Glomerular endothelial cell (primary cell): ENCODE data around the gene NFE2. TPM values are rescaled to one million over a fixed set of nuclear protein-coding genes. Genes with fewer than 3 reads are reported as not detected.
"Not testable (repeated sequence)": the region's sequence is repeated elsewhere in the genome, so short reads cannot be mapped to it uniquely, and the experiment has no call there.

Source experiments
- DNase-seq: peaks from one replicate; pipeline ENCODE4 v3.0.0-alpha.2; 2011; ENCODE audit warnings: low read depth, low spot score; ENCODE audit errors: extremely low read depth
- total RNA-seq: library from RNA; depleted of rRNA; stranded (reverse); fragments of >200 nt; gene quantifications from 2 replicates; pipeline ENCODE4 v1.2.3, GENCODE V29; 2015

Gene NFE2
- total RNA-seq, 1 donor from 2014 or later: not detected

GRCh38 chr12:54284070-54284780 is 16.6 kb downstream of the NFE2 start:
- not testable (repeated sequence) for DNase-seq

- no peak for DNase-seq
Observed at GRCh38 chr12:54282949-54283593, 17.7 kb downstream of the NFE2 start.

- DNase-seq: not testable (repeated sequence)
Observed at GRCh38 chr12:54281694-54282093, 19.1 kb downstream of the NFE2 start.

GRCh38 chr12:54281261-54281638 is 19.6 kb downstream of the NFE2 start:
- DNase-seq: not testable (repeated sequence)

GRCh38 chr12:54280468-54281260 is 20.2 kb downstream of the NFE2 start, which contains the start of gene HNRNPA1:
Gene HNRNPA1 (plus strand): TSS chr12:54280726. CDS start chr12:54280808, 82 bp downstream.
- peak; percentile 100 for DNase-seq

GRCh38 chr12:54279632-54280467 is 21.0 kb downstream of the NFE2 start, which contains the start of gene CBX5:
Gene CBX5 (minus strand): TSS chr12:54280122. CDS start chr12:54257650, 22,472 bp downstream.
- peak; percentile 98 for DNase-seq

- DNase-seq: no peak
Observed at GRCh38 chr12:54279227-54279631, 21.6 kb downstream of the NFE2 start.

- no peak for DNase-seq
Observed at GRCh38 chr12:54277823-54278276, 23.0 kb downstream of the NFE2 start.

- no peak for DNase-seq
Observed at GRCh38 chr12:54276368-54276767, 24.4 kb downstream of the NFE2 start.

- DNase-seq: no peak
Observed at GRCh38 chr12:54273981-54274380, 26.8 kb downstream of the NFE2 start.

GRCh38 chr12:54272214-54272613 is 28.6 kb downstream of the NFE2 start:
- no peak for DNase-seq

- DNase-seq: no peak
Observed at GRCh38 chr12:54270345-54270744, 30.5 kb downstream of the NFE2 start.

- DNase-seq: no peak
Observed at GRCh38 chr12:54266852-54267251, 34.0 kb downstream of the NFE2 start.

- no peak for DNase-seq
Observed at GRCh38 chr12:54265364-54265812, 35.4 kb downstream of the NFE2 start.

- no peak for DNase-seq
Observed at GRCh38 chr12:54262403-54262925, 38.4 kb downstream of the NFE2 start.

- DNase-seq: no peak
Observed at GRCh38 chr12:54261815-54262402, 38.9 kb downstream of the NFE2 start.

GRCh38 chr12:54259194-54260011 is 41.4 kb downstream of the NFE2 start:
- DNase-seq: peak; percentile 56

GRCh38 chr12:54258201-54258681 is 42.6 kb downstream of the NFE2 start:
- no peak for DNase-seq

- no peak for DNase-seq
Observed at GRCh38 chr12:54257332-54257731, 43.5 kb downstream of the NFE2 start.
